ENCODE data around the gene KRT17. TPM values are rescaled to one million over a fixed set of nuclear protein-coding genes. Genes with fewer than 3 reads are reported as not detected.
"Not testable (repeated sequence)": the region's sequence is repeated elsewhere in the genome, so short reads cannot be mapped to it uniquely, and the experiment has no call there.

The KRT17 gene
- total and polyA plus RNA-seq, 10 of the 15 experiments (the other 5 are each of a cell fraction or from before 2014, with no cell fraction given): 0.47 to 30.0 (median 2.5) TPM

- DNase-seq (ENCODE audit: low read depth, low spot score); RAD21 ChIA-PET (ENCODE audit: unreplicated experiment); H3K4me1 ChIP-seq (ENCODE audit: control insufficient read depth, insufficient read depth, low read length); H3K27me3 ChIP-seq (replicated peaks in 1 of 2; ENCODE audit: control insufficient read depth in 2 of 2, insufficient read depth in 2 of 2, low read length in 1 of 2); H3K79me2 ChIP-seq (ENCODE audit: control insufficient read depth, insufficient read depth, low read length); ATAC-seq; SMC1A ChIA-PET (ENCODE audit: uncharacterized antibody, unreplicated experiment); in situ Hi-C loops (cut with MboI); H3K4me3 ChIP-seq; BruUV-seq (replicated peaks); H2AFZ ChIP-seq (ENCODE audit: control insufficient read depth, low read depth, low read length); CTCF ChIA-PET; H3K27ac ChIP-seq (ENCODE audit: control insufficient read depth, insufficient read depth); intact Hi-C loops (cut with micrococcal nuclease; ENCODE audit: unreplicated experiment); H3K9me3 ChIP-seq (replicated peaks; ENCODE audit: control insufficient read depth, insufficient read depth, low read length); FAIRE-seq; H3K9ac ChIP-seq (ENCODE audit: control insufficient read depth, insufficient read depth, low read length); POLR2A ChIA-PET; H3K4me2 ChIP-seq (ENCODE audit: control insufficient read depth, insufficient read depth); H4K20me1 ChIP-seq (ENCODE audit: control insufficient read depth, insufficient read depth); H3K36me3 ChIP-seq (ENCODE audit: control insufficient read depth in 2 of 2, insufficient read depth in 2 of 2, low read length in 1 of 2): not testable (repeated sequence)
- 9% methylated on average over 3 of the region's 6 CpGs for WGBS (ENCODE audit: insufficient coverage, insufficient replicate concordance, low lambda C conversion rate, missing lambda C conversion rate)
Observed at GRCh38 chr17:41619927-41620582, 4.3 kb downstream of the KRT17 start.

- ChIA-PET CTCF (no interaction called here), SMC1A (ENCODE audit: uncharacterized antibody, unreplicated experiment) (no interaction called here), POLR2A (no interaction called here), RAD21 (ENCODE audit: unreplicated experiment) (no interaction called here)
- Histone ChIP-seq H3K4me3 (no peak overlapping the region), H3K27me3 (replicated peaks in 1 of 2; ENCODE audit: control insufficient read depth in 2 of 2, insufficient read depth in 2 of 2, low read length in 1 of 2) (peaks cover 0 to 2% of the 10 kb centered on the region in 2 experiments; a peak in 2 of 4 replicates), H3K4me2 (ENCODE audit: control insufficient read depth, insufficient read depth) (no peak overlapping the region), H4K20me1 (ENCODE audit: control insufficient read depth, insufficient read depth) (no peaks in the 10 kb centered on the region), H3K4me1 (ENCODE audit: control insufficient read depth, insufficient read depth, low read length) (no peaks in the 10 kb centered on the region), H3K79me2 (ENCODE audit: control insufficient read depth, insufficient read depth, low read length) (no peaks in the 10 kb centered on the region), H2AFZ (ENCODE audit: control insufficient read depth, low read depth, low read length) (no peak overlapping the region), H3K9ac (ENCODE audit: control insufficient read depth, insufficient read depth, low read length) (no peak overlapping the region), H3K9me3 (replicated peaks; ENCODE audit: control insufficient read depth, insufficient read depth, low read length) (no peaks in the 10 kb centered on the region; the same call in 2 of the 3 replicates), H3K36me3 (ENCODE audit: control insufficient read depth in 2 of 2, insufficient read depth in 2 of 2, low read length in 1 of 2) (no peaks in the 10 kb centered on the region), H3K27ac (ENCODE audit: control insufficient read depth, insufficient read depth) (no peak overlapping the region)
- BruUV-seq (replicated peaks): no TSS peak
- 38% methylated on average over 20 of the region's 20 CpGs for WGBS (ENCODE audit: insufficient coverage, insufficient replicate concordance, low lambda C conversion rate, missing lambda C conversion rate)
- DNase-seq (ENCODE audit: low read depth, low spot score) (no peak), FAIRE-seq (no peak), ATAC-seq (no peak)
- intact Hi-C loops (cut with micrococcal nuclease; ENCODE audit: unreplicated experiment) (no loop called here), in situ Hi-C loops (cut with MboI) (no loop called here)
- TF ChIP-seq TBL1XR1 (IDR thresholded peaks at IDR 0.05; ENCODE audit: low read depth, low read length) (no peak), SMC3 (IDR thresholded peaks at IDR 0.05; ENCODE audit: borderline replicate concordance, low read length) (no peak), SREBF2 (IDR thresholded peaks at IDR 0.05; ENCODE audit: low read length) (no peak), BRCA1 (IDR thresholded peaks at IDR 0.05; ENCODE audit: low read depth, low read length) (no peak), RAD21 (IDR thresholded peaks at IDR 0.05; ENCODE audit: insufficient read depth, low read depth, low read length) (no peak), DPF2 (IDR thresholded peaks at IDR 0.05) (no peak), IKZF2 (IDR thresholded peaks at IDR 0.05) (no peak), ZBTB40 (IDR thresholded peaks at IDR 0.05; ENCODE audit: borderline replicate concordance) (no peak), HDAC6 (IDR thresholded peaks at IDR 0.05; ENCODE audit: unreplicated experiment) (no peak)
Observed at GRCh38 chr17:41619036-41619926, 5.1 kb downstream of the KRT17 start.
